Thyroid gland (tissue), 4 donors: ENCODE results near the gene ERC1.

Experiments used
- CTCF ChIP-seq, 6 experiments: fragments of 200-600 bp in 3 of 6; fragments of 450-650 bp in 3 of 6; sonication (generic) in 3 of 6; IDR thresholded peaks; one replicate each; pipeline ENCODE4 v1.5.1; 2016 to 2019; ENCODE audit warnings: antibody characterized with exemption in 6 of 6, mild to moderate bottlenecking in 2 of 6, inconsistent platforms in 1 of 6, moderate library complexity in 1 of 6
- POLR2A ChIP-seq, 2 donors: fragments of 450-650 bp; IDR thresholded peaks; one replicate each; pipeline ENCODE4 v1.6.1; 2017; ENCODE audit warnings: antibody characterized with exemption in 2 of 2, mild to moderate bottlenecking in 2 of 2, moderate library complexity in 1 of 2

- TF ChIP-seq POLR2A (IDR thresholded peaks at IDR 0.05) (no peak), CTCF (IDR thresholded peaks at IDR 0.05) (no peak)
Observed at GRCh38 chr12:1216560-1216959, 225.5 kb downstream of the ERC1 start.
